GM19025 (cell line): ENCODE results near the gene FAM181B.
"Not testable (repeated sequence)": the region's sequence is repeated elsewhere in the genome, so short reads cannot be mapped to it uniquely, and the experiment has no call there.

Experiments used
- ATAC-seq: cut with Tn5 transposase; IDR thresholded peaks from one replicate; pipeline ENCODE4 v1.9.1; 2021; ENCODE audit warnings: mild to moderate bottlenecking, low read depth, moderate library complexity; ENCODE audit not compliant: unreplicated experiment

The FAM181B gene

DNA sequence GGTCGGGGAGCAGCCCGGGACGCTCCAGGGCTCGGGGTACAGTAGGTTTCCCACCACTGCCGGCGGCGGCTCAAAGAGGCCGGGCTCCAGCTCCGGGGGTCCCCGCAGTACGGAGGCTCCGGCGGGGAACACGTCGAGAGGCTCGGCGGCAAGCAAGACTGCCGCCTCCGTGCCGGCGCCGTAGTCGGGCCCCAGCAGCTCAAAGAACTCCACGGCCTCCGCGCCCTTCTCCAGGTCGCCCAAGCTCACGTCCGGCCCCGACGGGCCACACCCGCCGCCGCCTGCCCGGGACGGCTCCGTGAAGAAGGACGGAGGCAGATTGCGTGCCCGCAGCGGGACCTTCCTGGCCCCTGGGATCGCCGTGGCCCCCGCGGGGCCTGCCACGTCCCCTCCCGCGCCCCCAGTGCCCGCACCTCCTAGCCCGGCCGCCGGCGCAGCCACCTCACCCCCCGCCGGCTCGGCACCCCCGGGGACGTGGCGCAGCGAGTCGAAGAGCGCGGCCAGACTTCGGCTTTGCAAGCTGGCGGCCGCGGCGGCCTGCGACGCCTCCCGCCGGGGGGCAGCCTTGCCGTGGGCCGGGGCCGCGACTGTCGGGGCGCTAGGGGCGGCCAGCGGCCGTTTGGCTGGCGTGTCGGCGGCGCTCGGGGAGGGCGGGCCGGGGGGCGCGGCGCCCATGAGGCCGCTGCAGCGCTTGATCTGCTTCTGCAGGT lies 775 bp downstream of the FAM181B start:
- ATAC-seq, result no peak

- ATAC-seq, result no peak
Measured at GRCh38 chr11:82732348-82732733, 1.3 kb downstream of the FAM181B start.

DNA sequence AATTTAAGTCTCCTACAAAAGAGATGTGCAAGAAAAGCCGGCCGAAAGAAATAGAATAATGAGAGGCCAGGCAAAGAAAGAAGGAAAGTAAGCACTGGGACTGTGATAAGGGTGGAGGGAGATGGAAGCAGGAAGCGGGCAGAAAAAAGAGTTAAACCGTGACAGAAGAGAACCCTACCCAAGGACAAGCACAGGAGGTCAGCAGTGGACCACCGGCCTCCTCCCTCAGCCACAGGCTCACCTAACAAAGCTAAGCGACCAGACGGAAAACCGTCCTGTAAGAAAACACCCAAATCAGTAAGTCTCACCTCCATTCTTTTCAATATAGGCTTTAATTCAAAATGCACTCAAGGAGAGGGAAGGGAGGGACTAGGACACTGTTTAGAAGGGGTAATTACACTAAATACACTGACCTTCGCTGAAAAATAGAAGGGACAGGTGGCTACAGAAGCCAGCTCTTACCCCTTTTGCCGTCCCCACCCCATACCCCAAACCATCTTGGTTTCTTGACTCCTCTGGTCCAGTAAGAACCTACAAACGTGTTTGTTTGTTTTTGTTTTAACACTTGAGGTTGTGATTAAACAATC lies 1.9 kb downstream of the FAM181B start:
- ATAC-seq, result no peak

GRCh38 chr11:82730754-82731153 lies 2.9 kb downstream of the FAM181B start:
- ATAC-seq, result no peak

DNA sequence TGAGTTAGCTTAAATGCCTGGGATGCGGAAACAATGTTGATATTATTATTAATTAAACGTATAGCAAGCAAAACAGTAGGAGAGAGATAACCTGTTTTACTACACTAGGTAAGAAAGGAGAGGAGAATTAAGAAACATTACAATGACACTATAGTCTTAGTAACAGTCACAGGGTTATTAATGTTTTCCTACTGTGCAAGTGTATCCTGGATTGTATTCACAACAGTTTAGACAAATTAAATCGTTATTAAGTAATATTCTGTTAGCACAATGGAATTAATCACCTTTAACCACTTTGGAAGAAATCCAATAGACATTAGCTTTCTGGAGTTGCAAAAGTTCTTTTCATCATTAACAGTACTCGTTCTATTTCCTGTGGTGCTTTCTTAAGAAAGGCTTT lies 3.4 kb downstream of the FAM181B start:
- no peak for ATAC-seq

GRCh38 chr11:82724026-82724425 lies 9.6 kb downstream of the FAM181B start:
- ATAC-seq, result no peak

- no peak for ATAC-seq
Measured at GRCh38 chr11:82722231-82722630, 11.4 kb downstream of the FAM181B start.

DNA sequence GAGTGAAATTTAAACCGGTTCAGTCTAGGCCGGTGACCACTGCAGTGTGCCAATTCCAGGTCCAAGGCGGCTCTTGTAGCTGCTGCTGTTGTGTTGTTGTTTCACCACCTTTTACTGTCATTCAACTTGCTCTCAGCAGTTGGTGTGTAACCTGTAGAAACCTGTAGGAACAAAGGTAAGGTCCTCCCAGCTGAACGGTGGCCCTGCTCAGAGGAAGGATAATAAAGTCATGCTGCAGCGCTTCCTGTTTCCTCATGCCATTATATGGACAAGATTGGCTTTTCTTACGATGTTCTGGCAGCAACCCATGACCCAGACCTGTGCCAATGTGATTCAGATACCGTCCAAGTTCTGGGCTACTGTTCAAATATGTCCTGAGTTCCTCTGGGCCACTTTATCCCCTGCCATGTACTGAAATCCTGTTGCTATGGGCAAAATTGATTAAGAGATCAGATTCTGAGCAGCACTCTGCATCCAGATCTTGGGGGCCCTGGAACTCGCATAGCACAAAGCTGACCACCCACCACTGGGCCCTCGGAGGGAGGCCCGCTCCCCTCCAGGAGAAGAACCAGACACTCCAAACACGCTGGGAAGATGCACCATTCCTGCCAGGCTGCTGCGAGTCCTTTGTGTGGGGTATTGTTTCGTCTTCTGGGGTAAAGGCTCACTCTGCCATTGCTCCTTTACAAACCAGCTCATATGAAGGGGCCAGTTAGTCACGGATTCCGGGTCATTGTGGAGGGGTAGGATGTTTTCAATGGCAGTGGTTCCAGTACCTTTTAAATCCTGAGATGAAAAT lies 13.2 kb downstream of the FAM181B start:
- no peak for ATAC-seq

DNA sequence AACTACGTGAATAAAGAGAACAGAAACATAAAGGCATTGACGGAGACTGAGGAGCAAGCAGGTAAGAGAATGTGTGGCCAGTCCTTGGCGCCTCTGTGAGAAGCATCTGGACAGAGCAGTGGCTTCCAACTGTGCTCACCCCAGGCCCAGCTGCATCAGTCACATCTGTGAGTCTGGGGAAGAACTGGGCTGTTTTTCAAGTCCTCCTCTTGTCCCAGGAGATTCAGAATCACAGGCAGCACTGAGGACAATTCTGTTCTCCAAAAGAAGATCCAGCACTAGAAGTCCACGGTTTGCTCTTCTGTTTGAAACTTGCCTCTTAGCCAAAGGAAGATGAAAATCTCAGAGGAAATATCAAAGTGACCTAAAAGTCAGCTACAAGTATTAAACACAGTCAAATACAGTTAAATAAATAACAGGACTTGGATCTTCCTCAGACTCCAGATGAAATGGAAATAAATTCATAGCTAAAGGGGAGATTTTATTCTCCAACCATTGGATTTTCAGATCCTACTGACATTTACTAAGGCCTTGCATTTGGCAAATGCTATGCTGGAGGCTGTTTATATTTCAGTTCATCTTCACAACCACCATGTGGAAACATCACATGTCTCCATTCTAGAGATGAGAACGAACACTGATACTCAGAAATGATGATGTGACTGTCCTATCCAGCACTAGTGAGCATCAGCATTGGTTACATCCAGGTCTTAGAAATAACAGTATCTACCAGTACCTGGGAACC lies 14.1 kb downstream of the FAM181B start:
- ATAC-seq, result no peak

DNA sequence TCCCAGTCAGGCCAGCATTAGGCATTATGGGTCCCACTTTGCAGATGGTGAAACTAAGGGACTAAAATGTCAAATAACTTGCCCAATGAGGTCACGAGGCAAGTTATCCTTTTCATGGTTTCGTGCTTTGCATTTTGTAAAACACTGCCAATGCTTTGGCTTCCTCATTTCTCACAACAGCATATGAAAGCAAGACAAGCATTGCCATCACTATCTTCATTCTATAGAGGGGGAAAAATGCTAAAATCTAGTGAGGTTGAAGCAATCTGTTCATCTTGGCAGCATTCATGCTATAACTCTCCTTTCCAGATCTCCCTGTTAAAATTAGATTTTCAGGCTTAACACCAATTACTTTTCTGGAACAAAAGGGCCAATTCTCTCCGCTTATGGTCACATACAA lies 14.8 kb downstream of the FAM181B start:
- ATAC-seq, result no peak

DNA sequence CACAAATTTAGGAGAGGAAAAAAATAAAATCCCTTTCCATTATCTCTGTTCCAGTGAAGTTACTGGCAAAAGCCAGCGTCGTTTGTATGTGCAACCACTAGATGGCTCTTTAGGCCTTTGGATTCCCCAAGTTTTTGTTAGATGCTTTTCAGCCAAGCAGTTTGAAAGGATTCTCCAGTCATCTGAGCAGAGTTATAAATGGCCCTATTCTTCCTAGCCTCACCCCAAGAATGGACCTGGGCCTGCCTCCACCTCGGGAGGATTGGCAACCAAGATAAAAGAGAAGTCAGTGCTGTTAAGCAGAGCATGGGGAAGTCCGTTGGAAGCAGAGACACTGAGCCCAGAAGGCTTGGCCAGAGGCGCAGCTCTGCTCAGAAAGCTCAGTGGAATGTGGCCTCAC lies 15.4 kb downstream of the FAM181B start:
- ATAC-seq, result no peak

- ATAC-seq, result no peak
Measured at GRCh38 chr11:82714346-82715174, 19.1 kb downstream of the FAM181B start.

GRCh38 chr11:82711648-82712047 lies 22.0 kb downstream of the FAM181B start:
- ATAC-seq, result no peak

DNA sequence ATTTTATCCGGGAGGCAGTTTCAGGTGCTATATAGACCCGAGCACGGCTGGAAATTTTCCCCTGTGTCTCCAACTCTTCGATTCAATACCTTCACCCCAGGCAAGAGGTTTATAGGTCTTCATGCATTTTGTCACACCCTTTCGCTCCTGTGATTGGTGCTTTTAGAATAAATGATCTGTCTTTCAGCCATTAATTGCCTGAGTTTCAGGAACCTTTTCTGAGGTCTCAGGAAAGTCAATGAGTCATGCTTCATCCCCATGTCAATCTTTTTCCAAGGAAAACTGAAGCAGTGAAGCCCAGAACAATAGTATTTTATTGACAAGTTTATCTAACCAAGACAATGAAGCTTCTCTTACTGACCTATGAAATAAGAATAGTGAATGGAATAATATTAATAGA lies 29.9 kb downstream of the FAM181B start:
- ATAC-seq, result no peak

GRCh38 chr11:82703226-82703625 lies 30.4 kb downstream of the FAM181B start:
- ATAC-seq, result no peak

- ATAC-seq, result no peak
Measured at GRCh38 chr11:82701847-82702520, 31.7 kb downstream of the FAM181B start.

DNA sequence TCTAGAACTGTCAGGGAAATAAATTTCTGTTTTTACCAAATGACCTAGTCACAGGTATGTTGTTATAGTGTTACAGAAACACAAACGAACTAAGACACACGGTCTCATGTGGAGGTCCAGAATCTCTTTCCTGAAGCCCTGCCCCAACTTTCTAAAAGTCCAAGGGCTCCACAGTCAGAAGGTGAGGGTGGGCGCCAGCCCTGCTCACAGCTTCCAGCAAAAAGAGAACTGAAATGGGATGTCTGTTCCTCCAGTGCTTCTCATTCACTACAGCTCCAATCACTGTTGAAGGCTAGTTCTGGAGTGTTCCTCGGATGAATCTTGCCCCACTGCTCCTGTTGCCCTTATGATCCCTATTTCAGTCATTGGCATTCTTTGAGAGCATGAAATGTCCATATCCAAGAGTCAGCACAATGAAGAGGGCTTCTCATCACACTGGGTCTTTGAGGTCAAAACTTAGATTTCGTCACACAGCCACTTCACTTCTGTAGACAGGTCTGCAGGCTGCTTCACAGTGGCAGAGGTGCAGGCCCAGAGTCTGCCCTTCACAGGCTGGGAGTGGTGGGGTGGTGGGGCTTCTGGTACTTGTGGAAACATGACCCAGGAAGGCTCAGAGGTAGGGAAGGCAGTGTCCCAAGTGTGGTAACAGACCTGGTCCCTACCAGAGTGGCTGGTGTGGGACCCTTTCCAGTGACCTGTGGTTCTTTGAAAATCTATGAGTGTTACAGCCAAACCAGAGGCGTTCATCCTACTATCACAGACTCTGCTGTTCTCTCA lies 34.9 kb downstream of the FAM181B start:
- no peak for ATAC-seq

DNA sequence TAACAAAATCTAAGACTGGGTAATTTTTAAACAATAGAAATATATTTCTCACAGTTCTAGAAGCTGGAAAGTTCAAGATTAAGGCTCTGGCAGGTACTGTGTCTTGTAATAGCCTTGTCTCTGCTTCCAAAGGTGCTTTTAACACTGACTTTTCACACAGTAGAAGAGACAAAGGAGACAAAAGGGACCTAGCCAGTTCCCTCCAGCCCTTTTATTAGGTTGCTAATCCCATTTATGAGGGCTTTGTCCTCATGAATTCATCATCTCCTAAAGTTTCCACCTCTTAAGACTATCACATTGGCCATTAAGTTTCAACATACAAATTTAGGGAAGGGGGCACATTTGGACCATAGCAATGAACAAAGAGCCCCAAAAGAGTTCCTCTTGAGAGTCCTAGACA lies 40.7 kb downstream of the FAM181B start:
- no peak for ATAC-seq

DNA sequence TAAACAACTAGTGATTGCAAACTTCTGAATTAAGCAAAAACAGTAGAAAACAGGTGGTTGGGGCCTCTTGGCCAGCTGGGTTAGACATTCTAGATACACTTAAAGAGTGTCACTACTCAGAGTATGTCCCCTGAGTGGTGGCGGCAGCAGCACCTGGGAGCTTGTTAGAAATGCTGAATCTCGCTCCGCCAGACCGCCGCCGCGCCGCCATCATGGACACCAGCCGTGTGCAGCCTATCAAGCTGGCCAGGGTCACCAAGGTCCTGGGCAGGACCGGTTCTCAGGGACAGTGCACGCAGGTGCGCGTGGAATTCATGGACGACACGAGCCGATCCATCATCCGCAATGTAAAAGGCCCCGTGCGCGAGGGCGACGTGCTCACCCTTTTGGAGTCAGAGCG lies 44.3 kb downstream of the FAM181B start:
- not testable (repeated sequence) for ATAC-seq
